Tibial artery (tissue), 4 donors: Measurements from ENCODE around the gene ARHGEF28.

Experiments
- DNase-seq, 2 donors: peaks; one replicate each; pipeline ENCODE4 v3.0.0-alpha.2; 2019
- H3K27ac ChIP-seq, 2 donors: fragments of 200-600 bp; sonication (generic) in 1 of 2; 1 replicate in 1 of 2; 2 replicates in 1 of 2; pipeline ENCODE4 v1.5.1; 2018 to 2019; ENCODE audit warnings: mild to moderate bottlenecking in 1 of 2
- H3K27me3 ChIP-seq, 2 donors: fragments of 200-600 bp; sonication (generic) in 1 of 2; one replicate each; pipeline versions ENCODE4 v1.5.1 to v1.6.0; 2016 to 2019
- H3K36me3 ChIP-seq, 3 donors: fragments of 200-600 bp; sonication (generic) in 2 of 3; one replicate each; pipeline ENCODE4 v1.5.1; 2016 to 2019; ENCODE audit warnings: mild to moderate bottlenecking in 2 of 3
- H3K4me1 ChIP-seq, 4 donors: fragments of 200-600 bp; sonication (generic) in 2 of 4; 1 replicate in 3 of 4; 2 replicates in 1 of 4; pipeline ENCODE4 v1.5.1; 2016 to 2019
- H3K4me3 ChIP-seq, 2 donors: fragments of 200-600 bp; sonication (generic) in 1 of 2; 1 replicate in 1 of 2; 2 replicates in 1 of 2; pipeline ENCODE4 v1.5.1; 2018 to 2019; ENCODE audit warnings: mild to moderate bottlenecking in 2 of 2
- H3K9me3 ChIP-seq, 3 donors: fragments of 200-600 bp; sonication (generic) in 1 of 3; one replicate each; pipeline ENCODE4 v1.5.1; 2016 to 2019
- intact Hi-C: fragments of 100-400 bp; cut with DNase I; formaldehyde crosslinking; loops from one replicate; pipeline ENCODE4 v1.15.0; 2023; ENCODE audit warnings: low total_unique reads
- TF ChIP-seq, protein P1 (sequence below), 2 experiments: fragments of 200-600 bp in 1 of 2; fragments of 450-650 bp in 1 of 2; IDR thresholded peaks; one replicate each; pipeline ENCODE4 v1.5.1; 2017 to 2019; ENCODE audit warnings: antibody characterized with exemption in 2 of 2, mild to moderate bottlenecking in 1 of 2, moderate library complexity in 1 of 2

The ARHGEF28 gene

GRCh38 chr5:73899916-73900315 lies 273.9 kb downstream of the ARHGEF28 start:
- Histone ChIP-seq H3K27ac (no peak overlapping the region), H3K4me3 (no peak overlapping the region), H3K9me3 (no peaks in the 10 kb centered on the region), H3K27me3 (no peaks in the 10 kb centered on the region), H3K36me3 (no peaks in the 10 kb centered on the region), H3K4me1 (peaks cover 0 to 5% (median 0%) of the 10 kb centered on the region in 4 donors)
- no peak for DNase-seq
- TF ChIP-seq, protein P1, sequence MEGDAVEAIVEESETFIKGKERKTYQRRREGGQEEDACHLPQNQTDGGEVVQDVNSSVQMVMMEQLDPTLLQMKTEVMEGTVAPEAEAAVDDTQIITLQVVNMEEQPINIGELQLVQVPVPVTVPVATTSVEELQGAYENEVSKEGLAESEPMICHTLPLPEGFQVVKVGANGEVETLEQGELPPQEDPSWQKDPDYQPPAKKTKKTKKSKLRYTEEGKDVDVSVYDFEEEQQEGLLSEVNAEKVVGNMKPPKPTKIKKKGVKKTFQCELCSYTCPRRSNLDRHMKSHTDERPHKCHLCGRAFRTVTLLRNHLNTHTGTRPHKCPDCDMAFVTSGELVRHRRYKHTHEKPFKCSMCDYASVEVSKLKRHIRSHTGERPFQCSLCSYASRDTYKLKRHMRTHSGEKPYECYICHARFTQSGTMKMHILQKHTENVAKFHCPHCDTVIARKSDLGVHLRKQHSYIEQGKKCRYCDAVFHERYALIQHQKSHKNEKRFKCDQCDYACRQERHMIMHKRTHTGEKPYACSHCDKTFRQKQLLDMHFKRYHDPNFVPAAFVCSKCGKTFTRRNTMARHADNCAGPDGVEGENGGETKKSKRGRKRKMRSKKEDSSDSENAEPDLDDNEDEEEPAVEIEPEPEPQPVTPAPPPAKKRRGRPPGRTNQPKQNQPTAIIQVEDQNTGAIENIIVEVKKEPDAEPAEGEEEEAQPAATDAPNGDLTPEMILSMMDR (IDR thresholded peaks at IDR 0.05), result no peak
- intact Hi-C loops, result loop anchor here (5.0 kb wide), 1 partner anchor 137 kb away; no protein-coding TSS in a partner anchor

DNA sequence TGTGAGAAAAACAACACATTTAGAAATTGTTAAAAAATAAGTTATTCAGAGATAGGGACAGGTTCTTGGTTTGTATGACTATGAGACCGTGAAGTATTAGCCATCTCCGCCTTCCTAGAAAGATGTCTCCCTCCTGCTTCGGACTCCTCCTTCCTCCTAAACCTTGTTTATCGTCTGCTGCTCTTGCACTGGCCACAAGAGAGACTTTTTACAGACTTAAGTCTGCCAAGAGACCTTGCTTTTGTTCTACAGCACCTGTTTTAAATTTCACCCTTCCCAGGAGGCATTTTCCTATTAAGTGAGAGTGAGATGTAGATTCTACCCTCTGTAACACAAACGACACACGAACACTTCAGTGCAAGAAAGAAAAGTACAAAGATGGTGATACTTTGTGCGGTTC lies 274.6 kb downstream of the ARHGEF28 start:
- H3K36me3 ChIP-seq, result no peaks in the 10 kb centered on the region
- intact Hi-C loops, result loop anchor here (5.0 kb wide), 1 partner anchor 137 kb away; no protein-coding TSS in a partner anchor

DNA sequence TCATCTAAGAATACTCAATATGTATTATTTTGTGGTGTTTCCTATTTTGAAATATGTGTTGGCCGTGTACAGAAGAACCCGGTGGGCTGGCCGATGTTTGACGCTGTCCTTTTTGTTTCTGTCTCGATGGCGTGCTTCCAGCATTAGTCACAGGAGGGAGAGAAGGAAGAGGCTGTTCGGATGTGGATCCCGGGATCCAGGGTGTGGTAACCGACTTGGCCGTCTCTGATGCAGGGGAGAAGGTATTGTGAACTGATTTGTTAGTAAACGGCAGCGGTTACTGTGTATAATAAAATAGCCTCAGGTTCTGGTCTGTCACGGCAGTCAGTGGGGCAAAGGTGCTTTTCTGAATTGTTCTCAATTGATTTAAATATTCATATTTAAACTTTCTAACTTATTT lies 275.0 kb downstream of the ARHGEF28 start:
- Histone ChIP-seq H3K4me1 (peaks cover 0 to 5% (median 0%) of the 10 kb centered on the region in 4 donors), H3K36me3 (no peaks in the 10 kb centered on the region), H3K9me3 (no peaks in the 10 kb centered on the region), H3K27ac (no peak overlapping the region), H3K27me3 (no peaks in the 10 kb centered on the region), H3K4me3 (no peak overlapping the region)
- intact Hi-C loops, result loop anchor here (5.0 kb wide), 1 partner anchor 136 kb away; no protein-coding TSS in a partner anchor
- no peak for DNase-seq
- TF ChIP-seq, protein P1 (IDR thresholded peaks at IDR 0.05), result no peak

More for the DNA sequence above, 274.6 kb downstream of the ARHGEF28 start:
- TF ChIP-seq, protein P1 (IDR thresholded peaks at IDR 0.05), result no peak
- Histone ChIP-seq H3K27me3 (no peaks in the 10 kb centered on the region), H3K4me1 (peaks cover 0 to 5% (median 0%) of the 10 kb centered on the region in 4 donors), H3K4me3 (no peak overlapping the region), H3K27ac (no peak overlapping the region), H3K9me3 (no peaks in the 10 kb centered on the region)
- DNase-seq, result no peak

- H3K36me3 ChIP-seq, result no peaks in the 10 kb centered on the region
- TF ChIP-seq, protein P1 (IDR thresholded peaks at IDR 0.05), result no peak
- no peak overlapping the region for H3K27ac ChIP-seq
- no peaks in the 10 kb centered on the region for H3K9me3 ChIP-seq
- DNase-seq, result no peak
- no peak overlapping the region for H3K4me3 ChIP-seq
- H3K27me3 ChIP-seq, result no peaks in the 10 kb centered on the region
- intact Hi-C loops, result loop anchor here (5.0 kb wide), 1 partner anchor 136 kb away; no protein-coding TSS in a partner anchor
- peaks cover 0 to 5% (median 0%) of the 10 kb centered on the region in 4 donors for H3K4me1 ChIP-seq
These were observed 275.5 kb downstream of the ARHGEF28 start for GRCh38 chr5:73901455-73901854.

- no peak for DNase-seq
- H3K4me3 ChIP-seq, result no peak overlapping the region
- TF ChIP-seq, protein P1 (IDR thresholded peaks at IDR 0.05), result peak; percentile 78 to 88
These were observed 276.5 kb downstream of the ARHGEF28 start for GRCh38 chr5:73902327-73903051.

More at GRCh38 chr5:73902327-73903051, 276.5 kb downstream of the ARHGEF28 start:
- Histone ChIP-seq H3K36me3 (no peaks in the 10 kb centered on the region), H3K9me3 (no peaks in the 10 kb centered on the region), H3K4me1 (peaks cover 0 to 5% (median 0%) of the 10 kb centered on the region in 4 donors), H3K27me3 (no peaks in the 10 kb centered on the region), H3K27ac (no peak overlapping the region)
- intact Hi-C loops, result loop anchor here (2.0 to 5.0 kb wide), 2 partner anchors 135 to 744 kb away; no protein-coding TSS in a partner anchor
